ENCODE results near the gene RAB20.

Gene RAB20

GRCh38 chr13:110528911-110529310 lies 32.6 kb downstream of the RAB20 start:
- Histone ChIP-seq H2AFZ (ENCODE audit: low read length) (no peak overlapping the region), H2BK5ac (ENCODE audit: low read length) (no peak overlapping the region), H3K4me2 (ENCODE audit: insufficient read depth, low read length, poor library complexity, severe bottlenecking) (no peak overlapping the region), H2BK15ac (ENCODE audit: low read length) (no peak overlapping the region), H2AK5ac (ENCODE audit: low read depth, low read length) (no peak overlapping the region), H3K27ac (replicated peaks; ENCODE audit: low read length) (no peak overlapping the region), H4K91ac (ENCODE audit: low read depth, low read length, poor library complexity) (no peak overlapping the region), H3K4ac (ENCODE audit: low read length) (no peak overlapping the region), H3K23ac (ENCODE audit: low read depth, low read length, poor library complexity) (no peak overlapping the region), H2BK12ac (ENCODE audit: low read length) (no peak overlapping the region), H2BK120ac (ENCODE audit: low read depth, low read length) (no peak overlapping the region), H3K9me3 (replicated peaks in 1 of 2; ENCODE audit: control insufficient read depth in 2 of 2, insufficient read depth in 1 of 2, low read depth in 1 of 2, low read length in 2 of 2) (peaks cover 0 to 17% of the 10 kb centered on the region in 2 donors), H3K9ac (ENCODE audit: low read depth, low read length, poor library complexity) (no peak overlapping the region), H3K36me3 (replicated peaks in 1 of 2; ENCODE audit: control insufficient read depth in 2 of 2, insufficient read depth in 2 of 2, low read length in 2 of 2) (no peaks in the 10 kb centered on the region), H3K14ac (ENCODE audit: low read length) (no peak overlapping the region), H3K18ac (ENCODE audit: low read length) (no peak overlapping the region), H3K79me1 (ENCODE audit: low read depth, low read length) (peaks cover 2% of the 10 kb centered on the region), H3K27me3 (ENCODE audit: control insufficient read depth in 3 of 3, insufficient read depth in 3 of 3, low read depth in 1 of 3, low read length in 3 of 3) (peaks cover 0 to 5% (median 0%) of the 10 kb centered on the region in 3 experiments), H4K8ac (ENCODE audit: low read depth, low read length) (no peak overlapping the region), H3K4me1 (ENCODE audit: control insufficient read depth in 2 of 2, insufficient read depth in 1 of 2, low read depth in 1 of 2, low read length in 2 of 2) (peaks cover 3 to 7% of the 10 kb centered on the region in 2 donors), H3K4me3 (ENCODE audit: low read length in 2 of 2) (no peak overlapping the region)
- WGBS, 2 donors (ENCODE audit: extremely low coverage in 2 of 2, insufficient read length in 2 of 2, insufficient replicate concordance in 1 of 2): no CpG with 5 or more reads among the region's 6 CpGs
- DNase-seq (ENCODE audit: low spot score): no peak

GRCh38 chr13:110528371-110528770 lies 33.2 kb downstream of the RAB20 start:
- Histone ChIP-seq H2BK15ac (ENCODE audit: low read length) (no peak overlapping the region), H2BK12ac (ENCODE audit: low read length) (no peak overlapping the region), H3K23ac (ENCODE audit: low read depth, low read length, poor library complexity) (no peak overlapping the region), H3K79me1 (ENCODE audit: low read depth, low read length) (peaks cover 2% of the 10 kb centered on the region), H2AK5ac (ENCODE audit: low read depth, low read length) (no peak overlapping the region), H3K4me2 (ENCODE audit: insufficient read depth, low read length, poor library complexity, severe bottlenecking) (no peak overlapping the region), H4K91ac (ENCODE audit: low read depth, low read length, poor library complexity) (no peak overlapping the region), H3K14ac (ENCODE audit: low read length) (no peak overlapping the region), H2AFZ (ENCODE audit: low read length) (no peak overlapping the region), H3K4me1 (ENCODE audit: control insufficient read depth in 2 of 2, insufficient read depth in 1 of 2, low read depth in 1 of 2, low read length in 2 of 2) (peaks cover 3 to 7% of the 10 kb centered on the region in 2 donors), H3K9ac (ENCODE audit: low read depth, low read length, poor library complexity) (no peak overlapping the region), H3K4ac (ENCODE audit: low read length) (no peak overlapping the region), H3K27ac (replicated peaks; ENCODE audit: low read length) (no peak overlapping the region), H3K9me3 (replicated peaks in 1 of 2; ENCODE audit: control insufficient read depth in 2 of 2, insufficient read depth in 1 of 2, low read depth in 1 of 2, low read length in 2 of 2) (peaks cover 0 to 17% of the 10 kb centered on the region in 2 donors), H3K4me3 (ENCODE audit: low read length in 2 of 2) (no peak overlapping the region), H2BK5ac (ENCODE audit: low read length) (no peak overlapping the region), H3K18ac (ENCODE audit: low read length) (no peak overlapping the region), H3K36me3 (replicated peaks in 1 of 2; ENCODE audit: control insufficient read depth in 2 of 2, insufficient read depth in 2 of 2, low read length in 2 of 2) (no peaks in the 10 kb centered on the region), H3K27me3 (ENCODE audit: control insufficient read depth in 3 of 3, insufficient read depth in 3 of 3, low read depth in 1 of 3, low read length in 3 of 3) (peaks cover 0 to 5% (median 0%) of the 10 kb centered on the region in 3 experiments), H2BK120ac (ENCODE audit: low read depth, low read length) (no peak overlapping the region), H4K8ac (ENCODE audit: low read depth, low read length) (no peak overlapping the region)
- WGBS, 2 donors (ENCODE audit: extremely low coverage in 2 of 2, insufficient read length in 2 of 2, insufficient replicate concordance in 1 of 2): no CpG with 5 or more reads among the region's 5 CpGs
- DNase-seq (ENCODE audit: low spot score): no peak

- no peak overlapping the region for H3K23ac ChIP-seq (ENCODE audit: low read depth, low read length, poor library complexity)
- peaks cover 0 to 9% of the 10 kb centered on the region in 2 donors for H3K9me3 ChIP-seq (replicated peaks in 1 of 2; ENCODE audit: control insufficient read depth in 2 of 2, insufficient read depth in 1 of 2, low read depth in 1 of 2, low read length in 2 of 2)
Measured at GRCh38 chr13:110525328-110526319, 35.9 kb downstream of the RAB20 start.

GRCh38 chr13:110524541-110525257 lies 36.8 kb downstream of the RAB20 start:
- H3K79me1 ChIP-seq (ENCODE audit: low read depth, low read length): peaks cover 2% of the 10 kb centered on the region
- no peak overlapping the region for H3K14ac ChIP-seq (ENCODE audit: low read length)
- H2BK12ac ChIP-seq (ENCODE audit: low read length): peak overlapping the region; percentile 85
- no peak overlapping the region for H2AFZ ChIP-seq (ENCODE audit: low read length)
- H3K27me3 ChIP-seq (ENCODE audit: control insufficient read depth in 3 of 3, insufficient read depth in 3 of 3, low read depth in 1 of 3, low read length in 3 of 3): peaks cover 0 to 5% (median 0%) of the 10 kb centered on the region in 3 experiments
- H4K8ac ChIP-seq (ENCODE audit: low read depth, low read length): no peak overlapping the region
- no peak overlapping the region for H3K4me3 ChIP-seq (ENCODE audit: low read length in 2 of 2)
- H2BK15ac ChIP-seq (ENCODE audit: low read length): no peak overlapping the region
- peaks cover 0 to 7% of the 10 kb centered on the region in 2 donors for H3K9me3 ChIP-seq (replicated peaks in 1 of 2; ENCODE audit: control insufficient read depth in 2 of 2, insufficient read depth in 1 of 2, low read depth in 1 of 2, low read length in 2 of 2)
- WGBS, 2 donors (ENCODE audit: extremely low coverage in 2 of 2, insufficient read length in 2 of 2, insufficient replicate concordance in 1 of 2): no CpG with 5 or more reads among the region's 21 CpGs
- no peak overlapping the region for H3K9ac ChIP-seq (ENCODE audit: low read depth, low read length, poor library complexity)
- H3K36me3 ChIP-seq (replicated peaks in 1 of 2; ENCODE audit: control insufficient read depth in 2 of 2, insufficient read depth in 2 of 2, low read length in 2 of 2): no peaks in the 10 kb centered on the region
- DNase-seq (ENCODE audit: low spot score): no peak
- H3K18ac ChIP-seq (ENCODE audit: low read length): no peak overlapping the region
- no peak overlapping the region for H2BK120ac ChIP-seq (ENCODE audit: low read depth, low read length)
- H2AK5ac ChIP-seq (ENCODE audit: low read depth, low read length): no peak overlapping the region
- H3K27ac ChIP-seq (replicated peaks; ENCODE audit: low read length): no peak overlapping the region
- peaks cover 8% of the 10 kb centered on the region in 2 donors for H3K4me1 ChIP-seq (ENCODE audit: control insufficient read depth in 2 of 2, insufficient read depth in 1 of 2, low read depth in 1 of 2, low read length in 2 of 2)
- no peak overlapping the region for H3K23ac ChIP-seq (ENCODE audit: low read depth, low read length, poor library complexity)
- no peak overlapping the region for H4K91ac ChIP-seq (ENCODE audit: low read depth, low read length, poor library complexity)
- H2BK5ac ChIP-seq (ENCODE audit: low read length): no peak overlapping the region
- no peak overlapping the region for H3K4me2 ChIP-seq (ENCODE audit: insufficient read depth, low read length, poor library complexity, severe bottlenecking)
- no peak overlapping the region for H3K4ac ChIP-seq (ENCODE audit: low read length)

More at GRCh38 chr13:110525328-110526319, 35.9 kb downstream of the RAB20 start:
- H2BK120ac ChIP-seq (ENCODE audit: low read depth, low read length): no peak overlapping the region
- H3K9ac ChIP-seq (ENCODE audit: low read depth, low read length, poor library complexity): peak overlapping the region; percentile 39
- H2AFZ ChIP-seq (ENCODE audit: low read length): no peak overlapping the region
- no peak overlapping the region for H2BK5ac ChIP-seq (ENCODE audit: low read length)
- H3K4me3 ChIP-seq (ENCODE audit: low read length in 2 of 2): no peak overlapping the region
- H3K27ac ChIP-seq (replicated peaks; ENCODE audit: low read length): no peak overlapping the region
- no peak overlapping the region for H2BK15ac ChIP-seq (ENCODE audit: low read length)
- no peak overlapping the region for H3K4ac ChIP-seq (ENCODE audit: low read length)
- H3K4me2 ChIP-seq (ENCODE audit: insufficient read depth, low read length, poor library complexity, severe bottlenecking): no peak overlapping the region
- H2AK5ac ChIP-seq (ENCODE audit: low read depth, low read length): peak overlapping the region; percentile 71
- no peak overlapping the region for H4K8ac ChIP-seq (ENCODE audit: low read depth, low read length)
- H3K27me3 ChIP-seq (ENCODE audit: control insufficient read depth in 3 of 3, insufficient read depth in 3 of 3, low read depth in 1 of 3, low read length in 3 of 3): peaks cover 0 to 5% (median 0%) of the 10 kb centered on the region in 3 experiments
- H4K91ac ChIP-seq (ENCODE audit: low read depth, low read length, poor library complexity): no peak overlapping the region
- WGBS, 2 donors (ENCODE audit: extremely low coverage in 2 of 2, insufficient read length in 2 of 2, insufficient replicate concordance in 1 of 2): no CpG with 5 or more reads among the region's 25 CpGs
- peaks cover 2% of the 10 kb centered on the region for H3K79me1 ChIP-seq (ENCODE audit: low read depth, low read length)
- H3K14ac ChIP-seq (ENCODE audit: low read length): peak overlapping the region; percentile 9
- no peak for DNase-seq (ENCODE audit: low spot score)
- H3K36me3 ChIP-seq (replicated peaks in 1 of 2; ENCODE audit: control insufficient read depth in 2 of 2, insufficient read depth in 2 of 2, low read length in 2 of 2): no peaks in the 10 kb centered on the region
- no peak overlapping the region for H2BK12ac ChIP-seq (ENCODE audit: low read length)
- peak overlapping the region; percentile 86 for H3K18ac ChIP-seq (ENCODE audit: low read length)
- H3K4me1 ChIP-seq (ENCODE audit: control insufficient read depth in 2 of 2, insufficient read depth in 1 of 2, low read depth in 1 of 2, low read length in 2 of 2): peaks cover 8% of the 10 kb centered on the region in 2 donors
